ENCODE measurements around the gene DNAJB11. TPM values are rescaled to one million over a fixed set of nuclear protein-coding genes. Genes with fewer than 3 reads are reported as not detected.
"Not testable (repeated sequence)": the region's sequence is repeated elsewhere in the genome, so short reads cannot be mapped to it uniquely, and the experiment has no call there.

DNAJB11 gene
- polyA plus RNA-seq, 2 of the 4 experiments (the other 2 are of a cell fraction) = 55.2 to 61.9 TPM

GRCh38 chr3:186583831-186584230 lies 13.3 kb downstream of the DNAJB11 start:
- Histone ChIP-seq H3K27ac (no peak overlapping the region), H3K4me2 (no peak overlapping the region), H3K4me1 (peaks cover 6% of the 10 kb centered on the region), H3K4me3 (no peak overlapping the region), H3K9me3 (no peaks in the 10 kb centered on the region)
- 66% methylated on average over 5 of the region's 5 CpGs for WGBS (ENCODE audit: missing lambda C conversion rate)
- ChIA-PET CTCF (interaction anchor here (5.1 kb wide), 1 partner anchor 32 kb away, joined by 51 read pairs; no protein-coding TSS in a partner anchor), POLR2A (no interaction called here)
- no peak for ATAC-seq
- no peak for TF ChIP-seq KDM5A (IDR thresholded peaks at IDR 0.05)
- TF ChIP-seq CTCF (IDR thresholded peaks at IDR 0.05) = no peak
- TF ChIP-seq RARB (CRISPR knock-in tag; IDR thresholded peaks at IDR 0.05) = no peak
- no peak for TF ChIP-seq E2F6 (IDR thresholded peaks at IDR 0.05; ENCODE audit: borderline replicate concordance, low read depth)
- no peak for DNase-seq (ENCODE audit: low read depth in 1 of 2, low spot score in 1 of 2)
- FAIRE-seq = no peak

GRCh38 chr3:186586245-186586644 lies 15.7 kb downstream of the DNAJB11 start:
- H3K9me3 ChIP-seq; POLR2A ChIA-PET; H3K4me2 ChIP-seq; H3K27ac ChIP-seq; DNase-seq (ENCODE audit: low read depth in 1 of 2, low spot score in 1 of 2); FAIRE-seq; ATAC-seq; H3K4me3 ChIP-seq: not testable (repeated sequence)
- WGBS (ENCODE audit: missing lambda C conversion rate) = 90% methylated on average over 7 of the region's 9 CpGs
- CTCF ChIA-PET = interaction anchor here (1.1 to 5.1 kb wide), 2 partner anchors 22 to 29 kb away, joined by 3 to 51 read pairs; no protein-coding TSS in a partner anchor
- peaks cover 26% of the 10 kb centered on the region for H3K4me1 ChIP-seq

GRCh38 chr3:186587183-186587582 lies 16.7 kb downstream of the DNAJB11 start:
- TF ChIP-seq RAD21 (conservative IDR thresholded peaks at IDR 0.05 in 1 of 2, IDR thresholded peaks at IDR 0.05 in 1 of 2) = no peak
- no peak for TF ChIP-seq JUN (IDR thresholded peaks at IDR 0.05)
- no peak for TF ChIP-seq ZSCAN20 (CRISPR knock-in tag; IDR thresholded peaks at IDR 0.05)
- TF ChIP-seq CHD2 (IDR thresholded peaks at IDR 0.05; ENCODE audit: low read length, partially characterized antibody) = no peak
- no peak for TF ChIP-seq E2F6 (IDR thresholded peaks at IDR 0.05; ENCODE audit: borderline replicate concordance, low read depth)
- TF ChIP-seq EHF (CRISPR knock-in tag; IDR thresholded peaks at IDR 0.05) = no peak
- no peak for TF ChIP-seq NFE2L2 (conservative IDR thresholded peaks at IDR 0.05; ENCODE audit: low read length)
- TF ChIP-seq HDAC2 (IDR thresholded peaks at IDR 0.05) = no peak
- TF ChIP-seq HOXB13 (CRISPR knock-in tag; IDR thresholded peaks at IDR 0.05; ENCODE audit: low read depth) = no peak
- H3K27ac ChIP-seq = no peak overlapping the region
- H3K4me2 ChIP-seq = no peak overlapping the region
- ChIA-PET CTCF (interaction anchor here (1.1 to 5.1 kb wide), 3 partner anchors 17 to 234 kb away, joined by 5 to 51 read pairs (median 5); partner anchors contain the start of gene DNAJB11), POLR2A (interaction anchor here (1.1 kb wide), 1 partner anchor 17 kb away, joined by 3 read pairs; the partner anchor contains the start of gene DNAJB11)
- no peaks in the 10 kb centered on the region for H3K9me3 ChIP-seq
- FAIRE-seq (no peak), ATAC-seq (no peak), DNase-seq (ENCODE audit: low read depth in 1 of 2, low spot score in 1 of 2) (no peak)
- H3K4me3 ChIP-seq = no peak overlapping the region
- H3K4me1 ChIP-seq = peaks cover 26% of the 10 kb centered on the region

GRCh38 chr3:186588632-186589031 lies 18.1 kb downstream of the DNAJB11 start:
- 0% methylated on average over 2 of the region's 2 CpGs for WGBS (ENCODE audit: missing lambda C conversion rate)
- ATAC-seq (0 out of 6 replicates have a peak, but pooled peaks of 1 of the 2 experiments have one; percentile 28), FAIRE-seq (no peak), DNase-seq (ENCODE audit: low read depth in 1 of 2, low spot score in 1 of 2) (no peak)
- POLR2A ChIA-PET = interaction anchor here (1.1 kb wide), 1 partner anchor 18 kb away, joined by 5 read pairs; the partner anchor contains the start of gene DNAJB11
- no peak overlapping the region for H3K27ac ChIP-seq
- CTCF ChIA-PET = interaction anchor here (1.6 to 7.4 kb wide), 2 partner anchors 27 to 233 kb away, joined by 5 to 62 read pairs; no protein-coding TSS in a partner anchor
- no peaks in the 10 kb centered on the region for H3K9me3 ChIP-seq
- H3K4me3 ChIP-seq = no peak overlapping the region
- TF ChIP-seq PBX3 (IDR thresholded peaks at IDR 0.05) (no peak), HMGXB4 (CRISPR knock-in tag; IDR thresholded peaks at IDR 0.05; ENCODE audit: borderline replicate concordance) (no peak), SREBF2 (IDR thresholded peaks at IDR 0.05) (no peak)
- H3K4me1 ChIP-seq = peaks cover 26% of the 10 kb centered on the region
- H3K4me2 ChIP-seq = peak overlapping the region; percentile 58
